Measurements from ENCODE around the gene ASXL2.

- TF ChIP-seq, protein P1, sequence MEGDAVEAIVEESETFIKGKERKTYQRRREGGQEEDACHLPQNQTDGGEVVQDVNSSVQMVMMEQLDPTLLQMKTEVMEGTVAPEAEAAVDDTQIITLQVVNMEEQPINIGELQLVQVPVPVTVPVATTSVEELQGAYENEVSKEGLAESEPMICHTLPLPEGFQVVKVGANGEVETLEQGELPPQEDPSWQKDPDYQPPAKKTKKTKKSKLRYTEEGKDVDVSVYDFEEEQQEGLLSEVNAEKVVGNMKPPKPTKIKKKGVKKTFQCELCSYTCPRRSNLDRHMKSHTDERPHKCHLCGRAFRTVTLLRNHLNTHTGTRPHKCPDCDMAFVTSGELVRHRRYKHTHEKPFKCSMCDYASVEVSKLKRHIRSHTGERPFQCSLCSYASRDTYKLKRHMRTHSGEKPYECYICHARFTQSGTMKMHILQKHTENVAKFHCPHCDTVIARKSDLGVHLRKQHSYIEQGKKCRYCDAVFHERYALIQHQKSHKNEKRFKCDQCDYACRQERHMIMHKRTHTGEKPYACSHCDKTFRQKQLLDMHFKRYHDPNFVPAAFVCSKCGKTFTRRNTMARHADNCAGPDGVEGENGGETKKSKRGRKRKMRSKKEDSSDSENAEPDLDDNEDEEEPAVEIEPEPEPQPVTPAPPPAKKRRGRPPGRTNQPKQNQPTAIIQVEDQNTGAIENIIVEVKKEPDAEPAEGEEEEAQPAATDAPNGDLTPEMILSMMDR (IDR thresholded peaks at IDR 0.05; ENCODE audit: poor library complexity, severe bottlenecking) = no peak
- TF ChIP-seq POLR2AphosphoS5 (IDR thresholded peaks at IDR 0.05) = no peak
These were observed 142.5 kb downstream of the ASXL2 start for GRCh38 chr2:25735835-25736234.

Data from neural cell (in vitro differentiated cells).